ENCODE data around the gene INMT. TPM values are rescaled to one million over a fixed set of nuclear protein-coding genes. Genes with fewer than 3 reads are reported as not detected.

Gene INMT
- total and polyA plus RNA-seq, 2 of the 8 experiments (the other 6 are each of a cell fraction or from before 2014, with no cell fraction given) = 0.60 to 0.94 TPM

DNA sequence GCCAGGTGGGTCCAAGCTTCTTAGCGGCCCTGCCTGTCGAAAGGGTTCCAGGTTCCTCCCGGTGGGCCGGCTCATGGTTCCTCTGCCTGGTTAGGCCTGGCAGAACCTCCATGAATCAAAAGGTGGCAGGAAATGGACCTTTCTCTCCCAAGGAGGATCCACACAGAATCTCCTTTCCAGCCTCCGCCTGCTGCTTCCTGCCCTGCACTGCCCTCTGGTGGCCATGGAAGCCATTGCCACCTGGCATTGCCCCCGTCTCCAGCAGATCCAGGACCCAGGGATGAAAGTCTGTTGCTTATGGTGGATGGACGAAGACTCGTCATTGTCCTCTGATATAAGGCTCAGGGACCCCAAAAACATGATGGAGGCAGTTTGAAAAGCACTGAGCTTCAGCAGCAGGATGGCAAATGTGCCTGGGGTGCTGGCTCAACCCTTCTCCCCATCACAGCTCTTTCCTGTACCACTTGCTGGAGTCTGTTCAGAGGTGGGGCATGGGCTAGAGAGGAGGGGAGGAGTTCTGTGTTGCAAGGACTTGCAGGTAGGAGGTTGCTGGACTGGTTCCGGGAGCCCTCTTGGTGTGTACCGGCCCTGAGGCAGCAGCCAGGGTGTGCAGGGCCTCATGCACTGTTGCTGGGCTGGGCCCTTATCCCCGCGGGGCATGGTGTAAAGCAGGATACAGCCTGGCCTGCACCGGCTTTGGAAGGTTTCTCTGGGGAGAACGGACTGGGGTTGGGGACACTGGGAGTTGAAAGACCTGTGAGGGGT, 11.3 kb upstream of the INMT start (continued):
- TF ChIP-seq JUN (IDR thresholded peaks at IDR 0.05; ENCODE audit: low read depth, low read length) = no peak
- no peak for TF ChIP-seq FOSL1 (IDR thresholded peaks at IDR 0.05; ENCODE audit: insufficient read depth, low read depth, low read length)
- 0 out of 2 replicates have a peak, but pooled peaks have one; percentile 20 for TF ChIP-seq CHD2 (IDR thresholded peaks at IDR 0.05; ENCODE audit: low read length)
- no peak for TF ChIP-seq TBP (IDR thresholded peaks at IDR 0.05; ENCODE audit: low read depth, low read length)
- TF ChIP-seq SP2 (IDR thresholded peaks at IDR 0.05; ENCODE audit: low read length) = no peak
